ENCODE measurements around the gene PPP2R2B.

DNA sequence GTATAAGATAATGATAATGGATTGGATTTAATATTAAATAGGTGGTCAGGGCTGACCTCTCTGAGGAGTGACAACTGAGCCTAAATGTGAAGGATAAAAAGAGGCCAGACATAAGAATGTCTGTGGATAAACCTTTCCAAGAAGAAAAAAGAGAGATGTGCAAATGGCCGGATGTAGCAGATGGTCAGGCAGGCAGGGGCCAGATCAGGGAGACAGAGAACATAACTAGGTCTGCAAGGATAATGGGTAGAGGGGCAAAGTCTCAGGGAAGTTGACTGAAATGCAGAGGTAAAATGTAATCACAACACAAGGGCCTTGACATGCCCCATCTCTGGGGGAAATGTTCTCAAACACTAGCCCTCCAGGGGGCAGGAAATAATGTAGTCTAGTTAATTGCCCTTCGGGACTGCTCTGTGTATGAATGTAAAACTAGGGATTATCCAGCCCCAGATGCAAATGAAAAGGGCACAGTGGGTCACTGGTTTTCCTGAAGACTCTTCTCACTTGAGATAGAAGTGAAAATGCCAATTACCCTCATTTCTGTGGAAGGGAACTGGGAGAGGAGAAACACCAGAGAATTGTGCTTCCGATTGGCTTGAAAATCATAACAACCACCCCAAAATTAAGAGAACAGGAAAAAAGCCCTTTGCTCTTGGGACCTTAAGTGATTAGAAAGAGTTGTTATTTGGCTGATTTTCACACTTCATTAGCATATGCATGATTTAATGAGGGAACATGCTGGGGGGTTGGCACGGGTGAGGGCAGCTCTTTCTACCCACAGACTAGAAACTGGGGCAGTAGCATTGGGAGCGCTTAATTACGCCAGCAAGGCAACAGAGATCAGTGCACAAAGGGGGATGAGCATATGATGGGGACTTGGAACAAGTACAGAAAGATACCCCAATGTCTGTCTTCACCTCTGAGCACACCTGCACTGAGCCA, 88.6 kb downstream of the PPP2R2B start:
- TF ChIP-seq, protein P1, sequence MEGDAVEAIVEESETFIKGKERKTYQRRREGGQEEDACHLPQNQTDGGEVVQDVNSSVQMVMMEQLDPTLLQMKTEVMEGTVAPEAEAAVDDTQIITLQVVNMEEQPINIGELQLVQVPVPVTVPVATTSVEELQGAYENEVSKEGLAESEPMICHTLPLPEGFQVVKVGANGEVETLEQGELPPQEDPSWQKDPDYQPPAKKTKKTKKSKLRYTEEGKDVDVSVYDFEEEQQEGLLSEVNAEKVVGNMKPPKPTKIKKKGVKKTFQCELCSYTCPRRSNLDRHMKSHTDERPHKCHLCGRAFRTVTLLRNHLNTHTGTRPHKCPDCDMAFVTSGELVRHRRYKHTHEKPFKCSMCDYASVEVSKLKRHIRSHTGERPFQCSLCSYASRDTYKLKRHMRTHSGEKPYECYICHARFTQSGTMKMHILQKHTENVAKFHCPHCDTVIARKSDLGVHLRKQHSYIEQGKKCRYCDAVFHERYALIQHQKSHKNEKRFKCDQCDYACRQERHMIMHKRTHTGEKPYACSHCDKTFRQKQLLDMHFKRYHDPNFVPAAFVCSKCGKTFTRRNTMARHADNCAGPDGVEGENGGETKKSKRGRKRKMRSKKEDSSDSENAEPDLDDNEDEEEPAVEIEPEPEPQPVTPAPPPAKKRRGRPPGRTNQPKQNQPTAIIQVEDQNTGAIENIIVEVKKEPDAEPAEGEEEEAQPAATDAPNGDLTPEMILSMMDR (IDR thresholded peaks at IDR 0.05) = no peak
- no peak for TF ChIP-seq POLR2A (IDR thresholded peaks at IDR 0.05; ENCODE audit: low read depth)
- no peak for TF ChIP-seq EP300 (IDR thresholded peaks at IDR 0.05)
- TF ChIP-seq POLR2AphosphoS5 (IDR thresholded peaks at IDR 0.05) = no peak

All from esophagus muscularis mucosa (tissue), 4 donors.